Thoracic aorta (tissue), 2 donors: Measurements from ENCODE around the gene NRG2. TPM values are rescaled to one million over a fixed set of nuclear protein-coding genes. Genes with fewer than 3 reads are reported as not detected.

ENCODE experiments used
- ATAC-seq: fragments of 150-250 bp; one replicate; pipeline ENCODE4 v1.8.0; 2017; ENCODE audit warnings: low read depth; ENCODE audit not compliant: insufficient number of reproducible peaks, low FRiP score
- DNase-seq: peaks from one replicate; pipeline ENCODE4 v3.0.0-alpha.2; 2020; ENCODE audit warnings: low spot score
- H3K27ac ChIP-seq, 2 donors: fragments of 200-600 bp; sonication (generic); 1 replicate in 1 of 2; 2 replicates in 1 of 2; pipeline ENCODE4 v1.5.1; 2016; ENCODE audit warnings: mild to moderate bottlenecking in 2 of 2, moderate library complexity in 2 of 2
- H3K27me3 ChIP-seq: fragments of 200-600 bp; sonication (generic); replicated peaks from 2 replicates; pipeline ENCODE4 v1.6.0; 2016; ENCODE audit warnings: mild to moderate bottlenecking; ENCODE audit not compliant: insufficient read depth
- H3K36me3 ChIP-seq: fragments of 200-600 bp; sonication (generic); one replicate; pipeline ENCODE4 v1.5.1; 2016
- H3K4me1 ChIP-seq, 2 donors: fragments of 200-600 bp; sonication (generic); 1 replicate in 1 of 2; 2 replicates in 1 of 2; pipeline versions ENCODE4 v1.5.1 to v1.6.0; 2016; ENCODE audit warnings: low read depth in 2 of 2, mild to moderate bottlenecking in 1 of 2; ENCODE audit not compliant: control insufficient read depth in 1 of 2
- H3K4me3 ChIP-seq: fragments of 200-600 bp; sonication (generic); 2 replicates; pipeline ENCODE4 v1.5.1; 2016; ENCODE audit warnings: mild to moderate bottlenecking
- H3K9me3 ChIP-seq: fragments of 200-600 bp; sonication (generic); 2 replicates; pipeline ENCODE4 v1.5.1; 2016
- total RNA-seq, 2 donors: library from RNA; depleted of rRNA; stranded (reverse); fragments of >200 nt; gene quantifications; one replicate each; pipeline versions ENCODE4 v1.1.0 to v1.2.3, GENCODE V29; 2016
- TF ChIP-seq, protein P1 (sequence below): fragments of 200-600 bp; sonication (generic); IDR thresholded peaks from one replicate; pipeline ENCODE4 v1.5.1; 2019; ENCODE audit warnings: antibody characterized with exemption

NRG2 gene
- total RNA-seq, 2 donors from 2014 or later = 2.3 to 6.9 TPM

DNA sequence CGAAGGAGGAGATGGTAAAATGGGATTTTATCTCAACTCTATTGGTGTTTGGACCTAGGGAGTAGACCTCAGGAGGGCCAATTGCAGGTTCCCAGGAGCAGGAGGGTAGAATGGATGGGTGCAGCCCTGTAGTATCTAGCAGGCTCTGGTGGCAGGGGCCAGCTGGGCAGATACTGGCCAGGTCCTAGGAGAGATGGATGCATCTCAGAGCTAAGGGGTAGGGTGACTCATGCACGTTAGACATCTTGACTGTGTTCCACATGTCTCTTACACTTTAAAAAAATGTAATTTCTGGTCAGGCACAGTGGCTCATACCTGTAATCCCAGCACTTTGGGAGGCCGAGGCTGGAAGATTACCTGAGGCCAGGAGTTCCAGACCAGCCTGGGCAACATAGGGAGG lies 225.1 kb downstream of the NRG2 start:
- Histone ChIP-seq H3K27me3 (no peaks in the 10 kb centered on the region), H3K27ac (no peak overlapping the region), H3K9me3 (no peaks in the 10 kb centered on the region), H3K36me3 (no peaks in the 10 kb centered on the region), H3K4me3 (no peak overlapping the region), H3K4me1 (no peaks in the 10 kb centered on the region)
- TF ChIP-seq, protein P1, sequence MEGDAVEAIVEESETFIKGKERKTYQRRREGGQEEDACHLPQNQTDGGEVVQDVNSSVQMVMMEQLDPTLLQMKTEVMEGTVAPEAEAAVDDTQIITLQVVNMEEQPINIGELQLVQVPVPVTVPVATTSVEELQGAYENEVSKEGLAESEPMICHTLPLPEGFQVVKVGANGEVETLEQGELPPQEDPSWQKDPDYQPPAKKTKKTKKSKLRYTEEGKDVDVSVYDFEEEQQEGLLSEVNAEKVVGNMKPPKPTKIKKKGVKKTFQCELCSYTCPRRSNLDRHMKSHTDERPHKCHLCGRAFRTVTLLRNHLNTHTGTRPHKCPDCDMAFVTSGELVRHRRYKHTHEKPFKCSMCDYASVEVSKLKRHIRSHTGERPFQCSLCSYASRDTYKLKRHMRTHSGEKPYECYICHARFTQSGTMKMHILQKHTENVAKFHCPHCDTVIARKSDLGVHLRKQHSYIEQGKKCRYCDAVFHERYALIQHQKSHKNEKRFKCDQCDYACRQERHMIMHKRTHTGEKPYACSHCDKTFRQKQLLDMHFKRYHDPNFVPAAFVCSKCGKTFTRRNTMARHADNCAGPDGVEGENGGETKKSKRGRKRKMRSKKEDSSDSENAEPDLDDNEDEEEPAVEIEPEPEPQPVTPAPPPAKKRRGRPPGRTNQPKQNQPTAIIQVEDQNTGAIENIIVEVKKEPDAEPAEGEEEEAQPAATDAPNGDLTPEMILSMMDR = no peak
- no peak for DNase-seq
- ATAC-seq = no peak

DNA sequence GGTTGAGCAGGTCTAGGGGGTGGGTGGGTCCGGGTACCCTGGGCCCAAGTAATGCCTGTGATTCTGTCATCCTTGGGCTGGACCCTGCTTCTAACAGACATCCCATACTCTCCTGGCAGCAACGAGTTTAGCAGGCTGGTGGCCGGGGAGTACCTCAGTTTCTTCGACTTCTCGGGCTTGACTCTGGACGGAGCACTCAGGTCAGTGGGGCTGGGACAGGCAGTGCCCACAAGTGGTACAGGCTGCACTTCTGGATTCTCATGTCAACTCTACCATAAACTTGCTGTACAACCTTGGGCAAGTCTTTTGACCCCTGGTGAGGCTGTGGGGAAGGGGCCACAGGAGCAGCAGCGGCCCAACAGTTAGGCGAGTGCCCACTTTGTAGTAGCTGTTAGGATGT lies 225.7 kb downstream of the NRG2 start:
- Histone ChIP-seq H3K4me3 (no peak overlapping the region), H3K27me3 (no peaks in the 10 kb centered on the region), H3K36me3 (no peaks in the 10 kb centered on the region), H3K4me1 (no peaks in the 10 kb centered on the region), H3K9me3 (no peaks in the 10 kb centered on the region), H3K27ac (no peak overlapping the region)
- ATAC-seq (no peak), DNase-seq (no peak)
- TF ChIP-seq, protein P1 = no peak

DNA sequence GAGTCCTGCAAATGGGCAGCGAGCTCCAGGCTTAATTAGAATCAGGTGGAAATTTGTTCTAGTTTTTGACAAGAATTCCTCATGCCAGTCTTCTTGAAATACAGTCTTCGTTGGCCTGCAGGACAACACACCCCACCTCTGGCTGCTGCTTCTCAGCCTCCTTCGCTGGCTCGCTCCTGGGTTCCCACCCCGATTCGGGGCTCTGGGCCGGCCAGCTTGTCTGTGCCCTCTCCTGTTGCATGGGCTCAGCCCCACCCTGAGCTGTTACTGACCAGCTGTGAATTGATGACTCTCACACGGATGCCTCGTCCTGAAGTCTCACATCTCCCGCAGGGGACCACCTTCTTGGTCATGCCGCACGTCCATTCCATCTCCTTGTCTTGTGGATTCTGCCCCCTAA lies 226.5 kb downstream of the NRG2 start:
- DNase-seq (no peak), ATAC-seq (no peak)
- no peak overlapping the region for H3K4me3 ChIP-seq
- no peaks in the 10 kb centered on the region for H3K4me1 ChIP-seq
- no peaks in the 10 kb centered on the region for H3K27me3 ChIP-seq
- no peaks in the 10 kb centered on the region for H3K36me3 ChIP-seq
- H3K9me3 ChIP-seq = no peaks in the 10 kb centered on the region
- TF ChIP-seq, protein P1 = no peak
- no peak overlapping the region for H3K27ac ChIP-seq

DNA sequence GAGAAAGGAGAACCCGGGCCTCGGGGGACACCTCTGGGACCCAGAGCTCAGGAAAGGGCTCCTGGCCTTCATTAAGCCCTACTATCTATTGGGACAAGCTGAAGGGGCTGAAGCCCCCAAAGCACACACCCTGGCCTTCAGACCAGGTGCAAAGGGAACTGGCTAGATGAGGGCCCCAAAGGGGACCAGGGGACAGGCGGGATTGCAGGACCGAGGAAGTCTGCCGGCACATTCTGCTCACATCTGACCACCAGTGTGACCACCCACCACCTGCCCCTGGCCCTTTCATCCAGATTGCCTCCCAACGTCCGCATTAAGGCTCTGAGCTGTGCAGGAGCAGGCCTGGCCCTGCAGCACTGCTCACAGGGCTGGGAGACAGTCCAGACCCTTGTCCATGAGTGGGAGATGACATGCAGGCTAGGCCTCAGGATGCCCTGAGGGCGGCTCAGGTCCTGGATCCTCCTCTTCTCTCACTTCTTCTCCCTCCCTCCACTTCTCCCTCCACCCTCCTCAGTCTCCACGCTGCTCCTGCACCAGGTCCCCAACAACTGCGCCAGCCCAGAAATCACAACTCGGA lies 228.3 kb downstream of the NRG2 start:
- H3K4me3 ChIP-seq = no peak overlapping the region
- H3K9me3 ChIP-seq = no peaks in the 10 kb centered on the region
- H3K36me3 ChIP-seq = no peaks in the 10 kb centered on the region
- H3K4me1 ChIP-seq = no peaks in the 10 kb centered on the region
- DNase-seq (no peak), ATAC-seq (no peak)
- no peaks in the 10 kb centered on the region for H3K27me3 ChIP-seq
- no peak overlapping the region for H3K27ac ChIP-seq
- TF ChIP-seq, protein P1 = no peak

DNA sequence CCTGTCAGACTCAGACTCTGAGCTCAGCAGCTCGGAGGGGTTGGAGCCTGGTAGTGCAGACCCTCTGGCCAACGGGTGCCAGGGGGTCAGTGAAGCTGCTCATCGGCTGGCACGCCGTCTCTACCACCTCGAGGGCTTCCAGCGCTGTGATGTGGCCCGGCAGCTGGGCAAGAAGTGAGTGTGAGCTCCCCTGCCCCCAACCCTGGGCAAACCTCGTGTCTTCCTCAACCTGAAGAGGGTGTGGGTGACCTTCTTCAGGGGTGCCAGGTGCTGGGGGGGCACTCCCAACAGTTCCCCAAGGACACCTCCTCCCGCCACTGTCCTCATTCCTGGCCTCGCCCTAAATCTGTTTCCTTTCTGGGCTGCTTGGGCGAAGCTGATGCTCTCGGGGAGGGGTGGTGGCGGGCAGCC lies 228.9 kb downstream of the NRG2 start:
- no peak for DNase-seq

More for the DNA sequence above, 228.9 kb downstream of the NRG2 start:
- no peak overlapping the region for H3K4me3 ChIP-seq
- TF ChIP-seq, protein P1 = no peak
- H3K27me3 ChIP-seq = no peaks in the 10 kb centered on the region
- H3K4me1 ChIP-seq = no peaks in the 10 kb centered on the region
- H3K36me3 ChIP-seq = no peaks in the 10 kb centered on the region
- ATAC-seq = no peak
- no peak overlapping the region for H3K27ac ChIP-seq
- H3K9me3 ChIP-seq = no peaks in the 10 kb centered on the region
